Measurements from ENCODE around the gene AK3. TPM values are rescaled to one million over a fixed set of nuclear protein-coding genes. Genes with fewer than 3 reads are reported as not detected.

Gene AK3
- total and polyA plus RNA-seq, 9 of the 15 experiments (the other 6 are each of a cell fraction or from before 2014, with no cell fraction given): 12.2 to 78.6 (median 41.8) TPM

DNA sequence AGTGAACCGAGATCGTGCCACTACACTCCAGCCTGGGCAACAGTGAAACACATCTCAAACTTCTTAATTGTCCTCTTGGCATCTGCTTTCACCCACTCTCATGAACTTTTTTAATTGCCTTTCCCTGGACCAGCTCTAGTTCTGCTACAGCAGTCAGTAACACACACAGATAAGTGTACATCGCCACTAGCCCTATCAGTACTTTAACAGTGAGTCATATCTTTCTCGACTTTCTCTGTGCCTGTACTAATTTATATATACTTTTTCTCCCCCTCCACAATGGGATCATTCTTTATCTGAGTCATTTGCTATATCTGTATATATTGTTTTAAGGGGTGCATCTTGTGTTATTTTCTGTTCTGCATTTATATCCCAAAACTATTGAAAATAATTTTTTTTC, 54.9 kb downstream of the AK3 start (continued):
- TF ChIP-seq, protein P1, sequence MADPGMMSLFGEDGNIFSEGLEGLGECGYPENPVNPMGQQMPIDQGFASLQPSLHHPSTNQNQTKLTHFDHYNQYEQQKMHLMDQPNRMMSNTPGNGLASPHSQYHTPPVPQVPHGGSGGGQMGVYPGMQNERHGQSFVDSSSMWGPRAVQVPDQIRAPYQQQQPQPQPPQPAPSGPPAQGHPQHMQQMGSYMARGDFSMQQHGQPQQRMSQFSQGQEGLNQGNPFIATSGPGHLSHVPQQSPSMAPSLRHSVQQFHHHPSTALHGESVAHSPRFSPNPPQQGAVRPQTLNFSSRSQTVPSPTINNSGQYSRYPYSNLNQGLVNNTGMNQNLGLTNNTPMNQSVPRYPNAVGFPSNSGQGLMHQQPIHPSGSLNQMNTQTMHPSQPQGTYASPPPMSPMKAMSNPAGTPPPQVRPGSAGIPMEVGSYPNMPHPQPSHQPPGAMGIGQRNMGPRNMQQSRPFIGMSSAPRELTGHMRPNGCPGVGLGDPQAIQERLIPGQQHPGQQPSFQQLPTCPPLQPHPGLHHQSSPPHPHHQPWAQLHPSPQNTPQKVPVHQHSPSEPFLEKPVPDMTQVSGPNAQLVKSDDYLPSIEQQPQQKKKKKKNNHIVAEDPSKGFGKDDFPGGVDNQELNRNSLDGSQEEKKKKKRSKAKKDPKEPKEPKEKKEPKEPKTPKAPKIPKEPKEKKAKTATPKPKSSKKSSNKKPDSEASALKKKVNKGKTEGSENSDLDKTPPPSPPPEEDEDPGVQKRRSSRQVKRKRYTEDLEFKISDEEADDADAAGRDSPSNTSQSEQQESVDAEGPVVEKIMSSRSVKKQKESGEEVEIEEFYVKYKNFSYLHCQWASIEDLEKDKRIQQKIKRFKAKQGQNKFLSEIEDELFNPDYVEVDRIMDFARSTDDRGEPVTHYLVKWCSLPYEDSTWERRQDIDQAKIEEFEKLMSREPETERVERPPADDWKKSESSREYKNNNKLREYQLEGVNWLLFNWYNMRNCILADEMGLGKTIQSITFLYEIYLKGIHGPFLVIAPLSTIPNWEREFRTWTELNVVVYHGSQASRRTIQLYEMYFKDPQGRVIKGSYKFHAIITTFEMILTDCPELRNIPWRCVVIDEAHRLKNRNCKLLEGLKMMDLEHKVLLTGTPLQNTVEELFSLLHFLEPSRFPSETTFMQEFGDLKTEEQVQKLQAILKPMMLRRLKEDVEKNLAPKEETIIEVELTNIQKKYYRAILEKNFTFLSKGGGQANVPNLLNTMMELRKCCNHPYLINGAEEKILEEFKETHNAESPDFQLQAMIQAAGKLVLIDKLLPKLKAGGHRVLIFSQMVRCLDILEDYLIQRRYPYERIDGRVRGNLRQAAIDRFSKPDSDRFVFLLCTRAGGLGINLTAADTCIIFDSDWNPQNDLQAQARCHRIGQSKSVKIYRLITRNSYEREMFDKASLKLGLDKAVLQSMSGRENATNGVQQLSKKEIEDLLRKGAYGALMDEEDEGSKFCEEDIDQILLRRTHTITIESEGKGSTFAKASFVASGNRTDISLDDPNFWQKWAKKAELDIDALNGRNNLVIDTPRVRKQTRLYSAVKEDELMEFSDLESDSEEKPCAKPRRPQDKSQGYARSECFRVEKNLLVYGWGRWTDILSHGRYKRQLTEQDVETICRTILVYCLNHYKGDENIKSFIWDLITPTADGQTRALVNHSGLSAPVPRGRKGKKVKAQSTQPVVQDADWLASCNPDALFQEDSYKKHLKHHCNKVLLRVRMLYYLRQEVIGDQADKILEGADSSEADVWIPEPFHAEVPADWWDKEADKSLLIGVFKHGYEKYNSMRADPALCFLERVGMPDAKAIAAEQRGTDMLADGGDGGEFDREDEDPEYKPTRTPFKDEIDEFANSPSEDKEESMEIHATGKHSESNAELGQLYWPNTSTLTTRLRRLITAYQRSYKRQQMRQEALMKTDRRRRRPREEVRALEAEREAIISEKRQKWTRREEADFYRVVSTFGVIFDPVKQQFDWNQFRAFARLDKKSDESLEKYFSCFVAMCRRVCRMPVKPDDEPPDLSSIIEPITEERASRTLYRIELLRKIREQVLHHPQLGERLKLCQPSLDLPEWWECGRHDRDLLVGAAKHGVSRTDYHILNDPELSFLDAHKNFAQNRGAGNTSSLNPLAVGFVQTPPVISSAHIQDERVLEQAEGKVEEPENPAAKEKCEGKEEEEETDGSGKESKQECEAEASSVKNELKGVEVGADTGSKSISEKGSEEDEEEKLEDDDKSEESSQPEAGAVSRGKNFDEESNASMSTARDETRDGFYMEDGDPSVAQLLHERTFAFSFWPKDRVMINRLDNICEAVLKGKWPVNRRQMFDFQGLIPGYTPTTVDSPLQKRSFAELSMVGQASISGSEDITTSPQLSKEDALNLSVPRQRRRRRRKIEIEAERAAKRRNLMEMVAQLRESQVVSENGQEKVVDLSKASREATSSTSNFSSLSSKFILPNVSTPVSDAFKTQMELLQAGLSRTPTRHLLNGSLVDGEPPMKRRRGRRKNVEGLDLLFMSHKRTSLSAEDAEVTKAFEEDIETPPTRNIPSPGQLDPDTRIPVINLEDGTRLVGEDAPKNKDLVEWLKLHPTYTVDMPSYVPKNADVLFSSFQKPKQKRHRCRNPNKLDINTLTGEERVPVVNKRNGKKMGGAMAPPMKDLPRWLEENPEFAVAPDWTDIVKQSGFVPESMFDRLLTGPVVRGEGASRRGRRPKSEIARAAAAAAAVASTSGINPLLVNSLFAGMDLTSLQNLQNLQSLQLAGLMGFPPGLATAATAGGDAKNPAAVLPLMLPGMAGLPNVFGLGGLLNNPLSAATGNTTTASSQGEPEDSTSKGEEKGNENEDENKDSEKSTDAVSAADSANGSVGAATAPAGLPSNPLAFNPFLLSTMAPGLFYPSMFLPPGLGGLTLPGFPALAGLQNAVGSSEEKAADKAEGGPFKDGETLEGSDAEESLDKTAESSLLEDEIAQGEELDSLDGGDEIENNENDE (IDR thresholded peaks at IDR 0.05; ENCODE audit: low read depth, low read length): no peak
- TF ChIP-seq TEAD4 (IDR thresholded peaks at IDR 0.05; ENCODE audit: low read length) (no peak), TEAD4 (CRISPR knock-in tag; IDR thresholded peaks at IDR 0.05; ENCODE audit: borderline replicate concordance) (no peak), SMARCC2 (IDR thresholded peaks at IDR 0.05; ENCODE audit: low read depth) (0 out of 2 replicates have a peak, but pooled peaks have one; percentile 28), SOX6 (IDR thresholded peaks at IDR 0.05) (peak; percentile 19; the same call in 1 of the 2 replicates), HSF4 (CRISPR knock-in tag; IDR thresholded peaks at IDR 0.05; ENCODE audit: borderline replicate concordance) (no peak), POLR2G (IDR thresholded peaks at IDR 0.05; ENCODE audit: low read depth, low read length) (no peak), JUND (IDR thresholded peaks at IDR 0.05; ENCODE audit: borderline replicate concordance, low read depth, low read length) (peak; percentile 91), JUND (tag; IDR thresholded peaks at IDR 0.05; ENCODE audit: borderline replicate concordance, low read depth, low read length) (peak; percentile 85; the same call in 2 of the 3 replicates), FOSL1 (tag; conservative IDR thresholded peaks at IDR 0.05) (peak; percentile 87), ESRRB (CRISPR knock-in tag; IDR thresholded peaks at IDR 0.05; ENCODE audit: borderline replicate concordance) (no peak), ETS2 (tag; IDR thresholded peaks at IDR 0.05; ENCODE audit: borderline replicate concordance, poor library complexity, severe bottlenecking) (no peak)
- TF ChIP-seq, protein P2, sequence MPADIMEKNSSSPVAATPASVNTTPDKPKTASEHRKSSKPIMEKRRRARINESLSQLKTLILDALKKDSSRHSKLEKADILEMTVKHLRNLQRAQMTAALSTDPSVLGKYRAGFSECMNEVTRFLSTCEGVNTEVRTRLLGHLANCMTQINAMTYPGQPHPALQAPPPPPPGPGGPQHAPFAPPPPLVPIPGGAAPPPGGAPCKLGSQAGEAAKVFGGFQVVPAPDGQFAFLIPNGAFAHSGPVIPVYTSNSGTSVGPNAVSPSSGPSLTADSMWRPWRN (IDR thresholded peaks at IDR 0.05; ENCODE audit: low read depth): no peak
- TF ChIP-seq, protein P3, sequence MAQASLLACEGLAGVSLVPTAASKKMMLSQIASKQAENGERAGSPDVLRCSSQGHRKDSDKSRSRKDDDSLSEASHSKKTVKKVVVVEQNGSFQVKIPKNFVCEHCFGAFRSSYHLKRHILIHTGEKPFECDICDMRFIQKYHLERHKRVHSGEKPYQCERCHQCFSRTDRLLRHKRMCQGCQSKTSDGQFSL (CRISPR knock-in tag; IDR thresholded peaks at IDR 0.05): no peak
- TF ChIP-seq, protein P3 (tag; IDR thresholded peaks at IDR 0.05): no peak

Measured in K562 (cell line).